ENCODE measurements around the gene KATNBL1. TPM values are rescaled to one million over a fixed set of nuclear protein-coding genes. Genes with fewer than 3 reads are reported as not detected.
"Not testable (repeated sequence)": the region's sequence is repeated elsewhere in the genome, so short reads cannot be mapped to it uniquely, and the experiment has no call there.

The KATNBL1 gene
- total RNA-seq, 2 donors from 2014 or later = 49.9 to 53.0 TPM

DNA sequence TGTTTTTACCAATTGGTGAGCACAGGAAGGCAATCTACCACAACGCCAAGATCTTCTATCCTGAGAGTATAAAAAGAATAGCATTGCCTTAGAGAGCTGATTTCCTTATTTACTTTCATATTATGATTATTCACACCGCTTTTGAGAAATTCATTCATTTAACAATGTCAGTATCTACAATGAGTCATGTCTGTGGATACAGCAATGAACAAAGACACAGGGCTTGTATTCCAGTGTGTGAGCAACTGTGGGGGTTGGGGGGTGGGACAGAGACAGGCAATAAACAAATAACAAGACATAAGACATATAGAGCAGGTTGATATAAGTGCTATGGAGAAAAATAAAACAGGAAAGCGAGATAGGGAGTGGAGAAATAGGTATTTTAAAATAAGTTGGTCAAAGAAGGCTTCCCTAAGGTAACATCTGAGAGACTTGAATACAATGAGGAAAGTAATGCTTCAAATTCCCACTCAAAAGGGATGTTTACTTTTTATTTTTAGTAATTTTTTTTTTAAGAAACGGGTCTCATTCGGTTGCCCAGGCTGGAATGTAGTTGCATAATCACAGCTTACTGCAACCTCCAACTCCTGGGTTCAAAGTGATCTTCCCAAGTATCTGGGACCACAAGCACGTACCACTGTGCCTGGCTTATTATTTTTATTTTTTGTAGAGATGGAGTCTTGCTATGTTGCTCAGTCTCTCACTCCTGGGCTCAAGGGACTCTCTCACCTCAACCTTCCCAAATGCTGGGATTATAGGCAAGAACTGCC is 62.3 kb downstream of the KATNBL1 start:
- Mint-ChIP-seq H3K9me3 (no peaks in the 10 kb centered on the region), H3K36me3 (peaks cover 0 to 6% of the 10 kb centered on the region in 2 donors), H3K27ac (peak overlapping the region in 1 of 2 donors; percentile 41)
- ATAC-seq (peak in 1 of 2 donors; percentile 51), DNase-seq (ENCODE audit: low spot score in 2 of 2) (no peak)

DNA sequence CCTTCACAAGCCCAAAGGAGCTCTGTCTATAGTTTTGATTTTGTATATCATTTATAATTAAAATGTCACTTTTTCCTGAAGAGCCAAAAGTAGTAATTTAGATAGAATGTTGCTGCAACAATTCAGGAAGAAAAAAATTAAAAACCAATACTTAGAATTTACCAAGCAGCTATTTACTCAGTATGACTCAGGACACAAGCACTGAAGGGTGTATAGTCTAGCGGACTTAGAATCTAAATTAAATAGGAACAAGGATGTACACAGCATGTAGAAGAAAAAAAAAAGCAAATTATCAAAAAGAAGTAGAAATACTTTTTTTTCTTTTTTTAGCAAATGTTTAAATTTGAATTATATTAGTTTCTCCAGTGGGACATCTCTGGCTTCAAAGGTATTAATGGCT is 76.4 kb downstream of the KATNBL1 start:
- Mint-ChIP-seq H3K36me3 (no peaks in the 10 kb centered on the region), H3K9me3 (peaks cover 0 to 3% of the 10 kb centered on the region in 2 donors), H3K27ac (no peak overlapping the region)
- ATAC-seq = no peak
- no peak for DNase-seq (ENCODE audit: low spot score in 2 of 2)

DNA sequence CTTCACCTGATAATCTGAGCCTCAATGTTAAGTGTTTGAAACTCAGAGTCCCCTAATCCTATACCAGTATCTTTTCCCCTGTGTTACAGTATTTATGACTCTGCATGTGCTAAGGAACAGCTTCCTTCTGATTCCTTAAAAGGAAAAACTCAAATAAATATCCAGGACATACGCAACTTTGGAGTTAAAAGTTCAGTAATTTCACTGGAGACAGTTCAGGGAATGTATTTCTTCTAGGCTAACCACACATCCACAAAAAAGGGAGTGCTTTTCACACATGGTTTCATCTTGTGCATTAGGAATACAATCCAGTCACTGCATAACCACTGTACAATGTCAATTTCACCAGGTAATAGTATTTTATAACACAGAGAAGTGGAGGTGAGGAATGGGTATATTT is 77.0 kb downstream of the KATNBL1 start:
- Mint-ChIP-seq H3K9me3 (peaks cover 0 to 3% of the 10 kb centered on the region in 2 donors), H3K27ac (no peak overlapping the region), H3K36me3 (no peaks in the 10 kb centered on the region)
- DNase-seq (ENCODE audit: low spot score in 2 of 2) = no peak
- ATAC-seq = no peak

DNA sequence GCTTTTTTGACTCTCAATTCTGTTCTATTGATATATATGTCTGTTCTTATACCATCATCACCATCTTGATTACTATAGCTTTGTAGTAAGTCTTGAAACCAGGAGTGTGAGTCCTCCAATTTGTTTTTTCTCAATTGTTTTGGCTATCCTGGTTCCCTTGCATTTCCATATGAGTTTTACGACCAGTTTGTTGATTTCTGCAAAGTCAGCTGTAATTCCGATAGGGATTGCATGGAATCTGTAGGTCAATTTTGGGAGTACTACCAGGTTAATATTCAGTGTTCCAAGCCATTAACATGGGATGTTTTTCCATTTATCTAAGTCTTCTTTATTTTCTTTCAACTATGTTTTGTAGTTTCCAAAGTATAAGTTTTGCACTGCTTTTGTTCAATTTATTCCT is 81.0 kb downstream of the KATNBL1 start:
- peaks cover 0 to 3% of the 10 kb centered on the region in 2 donors for H3K9me3 Mint-ChIP-seq
- H3K36me3 Mint-ChIP-seq = no peaks in the 10 kb centered on the region
- DNase-seq (ENCODE audit: low spot score in 2 of 2) = no peak
- no peak overlapping the region for H3K27ac Mint-ChIP-seq
- ATAC-seq = no peak

DNA sequence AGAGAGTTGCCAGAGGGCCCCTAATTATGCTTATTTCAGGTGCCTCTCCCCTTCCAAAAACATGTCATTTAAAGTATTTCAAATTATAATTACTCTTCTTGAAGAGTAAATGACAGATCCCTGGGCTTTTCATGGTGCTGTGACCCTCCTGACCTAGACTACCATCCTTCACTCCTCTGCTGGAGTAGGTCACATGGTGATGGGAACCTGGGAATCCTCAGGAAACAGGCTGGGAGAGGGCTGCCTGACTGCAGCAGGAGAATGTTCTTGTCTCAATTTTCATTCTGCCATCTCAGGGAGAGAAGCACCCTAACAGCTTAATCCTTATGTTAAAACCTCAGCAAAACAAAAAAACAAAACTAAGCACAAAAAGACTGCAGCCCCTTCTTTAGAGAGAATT is 83.4 kb downstream of the KATNBL1 start:
- H3K27ac Mint-ChIP-seq = no peak overlapping the region
- peaks cover 0 to 3% of the 10 kb centered on the region in 2 donors for H3K9me3 Mint-ChIP-seq
- no peaks in the 10 kb centered on the region for H3K36me3 Mint-ChIP-seq
- DNase-seq (ENCODE audit: low spot score in 2 of 2) (no peak), ATAC-seq (no peak)

DNA sequence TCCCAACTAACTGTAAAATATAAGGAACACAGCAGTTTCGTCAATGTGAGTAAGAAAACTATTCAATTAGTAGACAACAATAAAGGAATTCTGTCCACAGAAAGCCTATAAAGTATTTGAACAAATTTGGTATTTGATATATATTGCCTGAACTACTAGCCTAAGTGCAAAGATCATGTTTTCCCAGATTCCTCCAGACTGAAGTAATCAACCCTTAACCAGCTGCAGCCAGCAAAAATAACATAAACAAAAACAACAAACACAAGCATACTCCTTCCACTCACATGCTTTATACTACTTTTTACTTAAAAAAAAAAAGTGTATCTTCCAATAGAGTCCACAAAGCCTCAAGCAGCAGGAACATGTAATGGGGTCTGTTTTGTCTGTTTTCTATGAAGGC is 84.0 kb downstream of the KATNBL1 start:
- peaks cover 0 to 3% of the 10 kb centered on the region in 2 donors for H3K9me3 Mint-ChIP-seq
- H3K36me3 Mint-ChIP-seq = no peaks in the 10 kb centered on the region
- no peak for DNase-seq (ENCODE audit: low spot score in 2 of 2)
- ATAC-seq = no peak
- H3K27ac Mint-ChIP-seq = no peak overlapping the region

DNA sequence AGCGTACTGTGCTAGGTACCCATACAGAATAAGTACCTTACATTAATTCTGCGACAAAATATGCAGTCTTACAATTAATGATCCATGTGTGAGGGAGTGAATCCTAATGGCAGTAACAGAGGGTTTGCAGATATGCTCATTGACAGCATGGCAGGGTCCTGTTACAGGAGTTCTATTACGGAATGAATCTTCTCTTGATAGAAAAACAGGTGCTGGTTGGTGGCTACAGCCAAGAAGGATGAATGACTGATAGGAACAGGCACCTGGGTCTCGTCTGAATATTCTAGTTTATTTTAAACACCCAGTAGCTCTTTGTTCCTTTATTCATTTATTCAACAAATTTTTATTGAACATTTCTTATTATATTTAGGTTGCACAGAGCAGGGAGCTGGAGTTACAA is 85.2 kb downstream of the KATNBL1 start:
- H3K9me3 Mint-ChIP-seq = peaks cover 0 to 3% of the 10 kb centered on the region in 2 donors
- no peaks in the 10 kb centered on the region for H3K36me3 Mint-ChIP-seq
- ATAC-seq (no peak), DNase-seq (ENCODE audit: low spot score in 2 of 2) (no peak)
- H3K27ac Mint-ChIP-seq = no peak overlapping the region

DNA sequence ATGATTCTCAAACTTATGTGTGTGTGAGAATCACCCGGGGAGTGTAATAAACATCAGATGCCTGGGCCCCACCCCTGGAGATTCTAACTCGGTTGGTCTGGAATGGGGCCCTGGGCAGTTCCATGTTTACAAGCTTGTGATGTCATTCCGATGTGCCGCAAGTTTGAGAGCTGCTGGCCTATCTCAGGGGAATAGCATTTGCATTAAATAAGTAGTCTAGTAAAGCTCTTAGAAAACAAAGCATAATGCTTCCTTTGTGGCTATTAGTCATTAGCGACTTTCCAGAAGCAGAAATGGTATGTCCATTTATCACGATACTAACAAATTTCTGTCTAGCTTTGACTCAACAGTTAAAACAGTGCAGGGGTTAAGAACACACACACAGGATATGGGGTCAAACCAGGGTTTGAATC is 87.1 kb downstream of the KATNBL1 start:
- H3K9me3 Mint-ChIP-seq = no peaks in the 10 kb centered on the region
- no peak for ATAC-seq
- DNase-seq (ENCODE audit: low spot score in 2 of 2) = no peak

DNA sequence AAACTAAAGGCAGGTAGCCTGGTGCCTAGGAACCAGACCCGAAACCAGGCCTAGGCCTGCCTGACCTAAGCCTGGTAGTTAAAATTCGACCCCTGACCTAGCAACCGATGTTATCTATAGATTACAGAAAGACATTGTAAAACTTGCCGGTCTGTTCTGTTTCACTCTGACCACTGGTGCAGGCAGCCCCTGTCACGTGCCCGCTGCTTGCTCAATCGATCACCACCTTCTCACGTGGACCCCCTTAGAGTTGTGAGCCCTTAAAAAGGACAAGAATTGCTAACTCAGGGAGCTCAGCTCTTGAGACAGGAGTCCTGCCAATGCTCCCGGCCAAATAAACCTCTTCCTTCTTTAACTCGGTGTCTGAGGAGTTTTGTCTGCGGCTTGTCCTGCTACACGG is 88.1 kb downstream of the KATNBL1 start:
- H3K27ac Mint-ChIP-seq; ATAC-seq; H3K9me3 Mint-ChIP-seq; DNase-seq (ENCODE audit: low spot score in 2 of 2); H3K36me3 Mint-ChIP-seq: not testable (repeated sequence)

More for the DNA sequence above, 87.1 kb downstream of the KATNBL1 start:
- H3K36me3 Mint-ChIP-seq = no peaks in the 10 kb centered on the region
- H3K27ac Mint-ChIP-seq = no peak overlapping the region

DNA sequence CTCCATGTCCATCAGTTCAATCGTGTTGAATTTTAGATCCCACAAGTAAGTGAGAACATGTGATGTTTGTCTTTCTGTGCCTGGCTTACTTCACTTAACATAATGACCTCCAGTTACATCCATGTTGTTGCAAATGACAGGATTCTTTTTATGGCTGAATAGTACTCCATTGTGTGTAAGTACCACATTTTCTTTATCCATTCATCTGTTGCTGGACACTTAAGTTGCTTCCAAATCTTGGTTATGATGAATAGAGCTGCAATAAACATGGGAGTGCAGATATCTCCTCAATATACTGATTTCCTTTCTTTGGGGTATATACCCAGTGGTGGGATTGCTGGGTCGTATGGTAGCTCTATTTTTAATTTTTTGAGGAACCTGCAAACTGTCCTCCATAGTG is 89.5 kb downstream of the KATNBL1 start:
- not testable (repeated sequence) for H3K9me3 Mint-ChIP-seq; H3K36me3 Mint-ChIP-seq; DNase-seq (ENCODE audit: low spot score in 2 of 2); ATAC-seq; H3K27ac Mint-ChIP-seq

DNA sequence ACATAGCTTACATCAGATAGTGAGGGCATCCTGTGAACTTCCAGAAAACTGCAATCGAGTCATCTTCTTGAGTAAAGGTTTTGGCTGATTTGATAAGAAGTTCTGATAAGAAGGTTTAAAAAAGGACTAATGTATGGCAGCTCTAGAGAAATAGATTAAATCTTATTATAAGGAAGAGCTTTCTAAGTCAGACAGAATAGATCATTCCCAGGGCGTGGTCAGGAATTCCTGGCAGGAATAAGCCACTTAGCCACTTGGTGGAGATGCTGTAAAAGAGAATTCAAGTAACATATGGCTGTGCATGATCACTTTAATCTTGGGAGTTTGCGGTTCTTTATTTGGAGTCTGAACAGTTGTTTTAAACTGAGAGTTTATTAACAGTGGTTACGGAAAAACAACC is 90.6 kb downstream of the KATNBL1 start:
- Mint-ChIP-seq H3K36me3 (no peaks in the 10 kb centered on the region), H3K27ac (no peak overlapping the region), H3K9me3 (no peaks in the 10 kb centered on the region)
- DNase-seq (ENCODE audit: low spot score in 2 of 2) (no peak), ATAC-seq (no peak)

DNA sequence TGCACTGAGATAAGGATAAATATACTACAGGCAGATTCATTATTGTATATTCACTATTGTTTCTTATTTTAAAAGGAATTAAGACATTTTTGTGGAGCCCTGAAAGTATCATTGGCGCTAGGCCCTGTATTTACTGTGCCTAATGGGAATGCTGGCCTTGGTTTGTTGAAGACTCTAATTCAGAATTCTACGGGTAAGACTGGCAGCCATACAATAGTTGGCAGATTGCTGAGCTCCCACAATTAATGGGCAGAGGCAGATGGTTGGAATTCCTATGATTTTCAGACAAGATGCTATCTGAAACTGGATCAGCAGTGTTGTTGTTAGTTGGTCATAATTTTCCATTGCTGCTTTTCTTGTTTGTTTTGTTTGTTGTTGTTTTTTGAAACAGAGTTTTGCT is 93.3 kb downstream of the KATNBL1 start:
- Mint-ChIP-seq H3K9me3 (no peaks in the 10 kb centered on the region), H3K36me3 (no peaks in the 10 kb centered on the region), H3K27ac (no peak overlapping the region)
- ATAC-seq (no peak), DNase-seq (ENCODE audit: low spot score in 2 of 2) (no peak)

DNA sequence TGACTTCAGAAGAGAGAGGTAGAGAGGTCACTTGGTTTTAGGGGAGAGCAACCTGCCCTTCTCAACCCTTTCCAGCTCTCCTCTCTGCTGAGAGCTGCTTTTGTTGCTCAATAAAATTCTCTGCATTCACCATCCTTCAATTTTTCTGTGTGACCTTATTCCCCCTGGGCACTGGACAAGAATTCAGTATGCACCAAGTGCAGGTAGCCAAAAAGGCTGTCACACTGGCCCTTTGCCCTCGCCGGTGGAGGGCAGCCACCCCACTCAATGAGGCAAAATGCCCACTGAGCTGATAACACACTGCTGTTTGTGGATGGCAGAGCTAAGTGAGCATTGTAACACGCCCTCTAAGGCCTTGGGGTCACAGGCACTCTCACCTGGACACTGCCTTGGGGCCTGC is 95.2 kb downstream of the KATNBL1 start:
- Mint-ChIP-seq H3K27ac (no peak overlapping the region), H3K9me3 (no peaks in the 10 kb centered on the region), H3K36me3 (no peaks in the 10 kb centered on the region)
- no peak for ATAC-seq
- no peak for DNase-seq (ENCODE audit: low spot score in 2 of 2)

DNA sequence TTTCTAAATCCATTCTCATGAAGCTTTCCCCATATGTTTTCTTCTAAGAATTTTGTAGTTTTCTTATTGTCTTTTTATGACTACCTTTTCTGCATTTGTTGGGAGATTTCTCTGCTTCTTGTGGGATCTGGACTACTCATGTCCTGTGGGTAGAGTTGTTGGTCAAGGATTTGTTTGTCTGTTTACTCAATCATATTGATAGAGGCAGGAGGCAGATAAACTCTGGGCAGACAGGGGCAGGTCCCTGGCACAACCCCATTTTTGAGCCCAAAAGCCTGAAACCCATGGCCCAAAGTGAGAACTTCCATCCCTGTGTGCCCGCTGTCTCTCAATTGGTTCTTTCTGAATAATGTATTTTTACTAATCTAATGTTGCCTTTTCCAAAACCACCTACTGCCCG is 95.7 kb downstream of the KATNBL1 start:
- H3K9me3 Mint-ChIP-seq = no peaks in the 10 kb centered on the region
- no peaks in the 10 kb centered on the region for H3K36me3 Mint-ChIP-seq
- no peak overlapping the region for H3K27ac Mint-ChIP-seq
- no peak for ATAC-seq
- DNase-seq (ENCODE audit: low spot score in 2 of 2) = no peak

DNA sequence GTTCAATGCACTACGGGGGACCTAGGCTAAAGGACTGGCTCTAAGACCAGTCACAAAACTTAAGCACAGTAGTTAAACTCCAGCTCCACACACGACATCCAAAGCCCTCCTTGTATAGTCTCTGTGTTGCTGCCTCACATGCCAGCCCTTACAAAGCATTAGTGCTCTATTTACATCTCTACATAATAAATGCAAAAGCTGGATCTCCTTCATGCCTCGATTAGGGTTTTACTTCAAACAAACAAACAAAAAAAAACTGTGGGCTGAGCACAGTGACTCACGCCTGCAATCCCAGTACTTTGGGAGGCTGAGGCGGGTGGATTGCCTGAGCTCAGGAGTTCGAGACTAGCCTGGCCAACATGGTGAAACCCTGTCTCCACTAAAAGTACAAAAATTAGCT is 98.4 kb downstream of the KATNBL1 start:
- Mint-ChIP-seq H3K9me3 (peaks cover 0 to under 1% of the 10 kb centered on the region in 2 donors), H3K36me3 (peaks cover 0 to 1% of the 10 kb centered on the region in 2 donors), H3K27ac (no peak overlapping the region)
- no peak for DNase-seq (ENCODE audit: low spot score in 2 of 2)
- no peak for ATAC-seq

DNA sequence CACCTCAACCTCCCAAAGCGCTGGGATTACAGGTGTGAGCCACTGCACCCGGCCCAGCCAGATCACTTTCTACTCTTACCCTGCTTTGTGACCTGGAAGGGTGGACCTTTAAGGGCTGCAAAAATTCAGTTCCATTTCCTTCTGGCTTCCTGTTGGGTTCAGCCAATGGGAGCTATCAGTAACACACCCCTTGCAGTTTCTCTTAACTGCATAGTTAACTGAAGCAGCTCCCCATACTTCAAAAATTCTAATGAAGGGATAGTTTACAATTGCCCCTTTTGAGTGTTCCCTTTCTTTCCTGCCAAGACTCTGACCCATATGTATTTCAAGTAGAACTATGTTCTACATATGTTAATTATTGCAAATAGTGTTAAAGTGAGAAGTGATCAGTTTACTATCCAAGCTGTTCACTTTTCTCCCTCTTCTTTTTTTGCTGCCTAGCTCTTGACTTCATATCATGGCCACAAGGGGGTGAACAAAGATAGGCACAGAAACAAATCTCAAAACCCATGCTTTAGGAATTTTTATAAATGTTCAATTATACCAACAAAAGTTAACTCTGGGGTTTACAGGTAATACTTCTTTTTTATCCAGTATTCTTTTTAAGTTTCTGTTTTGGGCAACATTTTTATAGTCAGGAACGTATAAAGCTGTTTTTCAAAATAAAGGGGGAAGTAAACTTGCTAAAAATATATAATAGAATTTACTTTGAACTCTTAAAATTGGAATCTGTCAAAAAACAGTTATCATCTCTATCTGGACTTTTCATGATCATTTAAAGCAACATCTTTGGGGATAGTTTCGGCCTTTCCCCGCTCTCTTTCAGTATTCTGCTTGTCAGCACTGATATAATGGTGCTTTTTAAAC is 99.9 kb downstream of the KATNBL1 start:
- Mint-ChIP-seq H3K9me3 (peaks cover 0 to 5% of the 10 kb centered on the region in 2 donors), H3K27ac (no peak overlapping the region), H3K36me3 (peaks cover 0 to 8% of the 10 kb centered on the region in 2 donors)
- ATAC-seq (peak; percentile 34 to 68), DNase-seq (ENCODE audit: low spot score in 2 of 2) (no peak)

DNA sequence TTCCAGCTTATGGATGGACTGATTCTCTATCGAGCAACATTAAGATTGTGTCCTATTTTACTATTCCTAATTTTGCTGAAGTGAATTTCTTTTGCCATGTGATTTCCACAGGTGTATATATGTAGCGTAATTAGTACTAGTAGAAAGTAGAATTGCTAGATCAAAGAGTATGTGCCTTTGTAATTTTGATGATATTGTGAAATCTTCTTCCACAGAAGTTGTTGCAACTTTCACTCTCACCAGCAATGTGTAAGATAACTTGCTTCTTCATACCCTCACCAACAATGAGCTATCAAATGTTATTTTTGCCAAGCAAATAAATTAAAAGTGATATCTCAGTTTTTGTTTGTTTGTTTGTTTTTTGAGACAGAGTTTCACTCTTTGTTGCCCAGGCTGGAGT is 102.6 kb downstream of the KATNBL1 start:
- DNase-seq (ENCODE audit: low spot score in 2 of 2) = no peak
- no peak for ATAC-seq
- Mint-ChIP-seq H3K27ac (no peak overlapping the region), H3K36me3 (peaks cover 17 to 29% of the 10 kb centered on the region in 2 donors), H3K9me3 (peaks cover 8 to 13% of the 10 kb centered on the region in 2 donors)

All from activated naive CD4-positive, alpha-beta T cell treated with anti-CD3 and anti-CD28 coated beads, Interleukin-2, amount 50 U/mL, for 72 hours (primary cell).